T-helper 1 cell treated with Interleukin-12 subunit alpha and Interleukin-12 subunit beta and Interleukin-4 antibody, amounts not matched to agents 30 ng/mL and 1 ng/mL, for 36 hours (primary cell): ENCODE data around the gene TNS3. TPM values are rescaled to one million over a fixed set of nuclear protein-coding genes. Genes with fewer than 3 reads are reported as not detected.

ENCODE experiments used
- intact Hi-C: fragments of 100-400 bp; cut with micrococcal nuclease; formaldehyde crosslinking; loops from one replicate; pipeline ENCODE4 v1.15.1; 2024
- total RNA-seq: library from RNA; stranded (reverse); gene quantifications from 2 replicates; pipeline ENCODE4 v1.2.3, GENCODE V29; 2022

TNS3 gene
- total RNA-seq, 1 donor from 2014 or later = 0.51 TPM

GRCh38 chr7:47413526-47414341 lies 168.2 kb downstream of the TNS3 start:
- intact Hi-C loops = no loop called here

DNA sequence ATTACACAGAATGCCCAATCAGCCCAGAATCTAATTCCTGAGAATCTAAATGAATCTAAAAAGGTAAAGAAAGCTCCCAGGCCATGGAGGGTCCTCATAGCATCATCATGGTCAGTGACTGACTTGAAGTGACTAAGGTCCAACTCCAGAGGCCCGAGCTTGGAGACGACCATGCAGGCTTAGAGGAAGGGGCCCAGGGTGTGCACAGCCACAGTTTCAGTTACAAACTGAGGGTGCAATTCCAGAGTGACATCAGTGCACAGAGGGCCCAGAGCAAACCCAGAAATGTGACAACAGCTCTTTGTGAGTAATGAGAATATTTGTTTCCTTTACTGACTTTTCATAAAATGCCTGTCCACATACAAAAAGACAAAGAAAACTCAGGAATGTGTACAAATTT lies 170.0 kb downstream of the TNS3 start:
- intact Hi-C loops = no loop called here

- intact Hi-C loops = no loop called here
Observed at GRCh38 chr7:47411281-47411869, 170.5 kb downstream of the TNS3 start.

- intact Hi-C loops = no loop called here
Observed at GRCh38 chr7:47408675-47409074, 173.2 kb downstream of the TNS3 start.

GRCh38 chr7:47407821-47408674 lies 173.9 kb downstream of the TNS3 start:
- intact Hi-C loops = no loop called here

GRCh38 chr7:47407136-47407535 lies 174.8 kb downstream of the TNS3 start:
- intact Hi-C loops = no loop called here

DNA sequence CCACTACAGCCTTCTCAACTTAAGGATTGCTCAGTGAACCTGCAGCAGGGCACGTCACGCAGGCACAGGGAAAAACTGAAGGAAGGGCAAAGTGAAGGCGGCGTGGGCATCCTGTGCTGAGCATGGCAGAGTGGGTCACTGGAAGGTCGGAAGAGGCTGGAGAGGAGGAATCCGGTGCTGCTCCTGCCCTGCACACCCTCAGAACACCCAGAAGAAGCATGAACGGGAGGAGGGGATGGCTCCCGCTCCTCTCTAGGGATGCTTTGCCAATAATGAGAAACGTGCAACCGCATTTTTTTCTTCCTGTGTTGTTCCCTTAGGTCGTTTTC lies 175.1 kb downstream of the TNS3 start:
- intact Hi-C loops = no loop called here

- intact Hi-C loops = no loop called here
Observed at GRCh38 chr7:47405921-47406800, 175.8 kb downstream of the TNS3 start.

GRCh38 chr7:47405286-47405904 lies 176.5 kb downstream of the TNS3 start:
- intact Hi-C loops = no loop called here

GRCh38 chr7:47404010-47404409 lies 177.9 kb downstream of the TNS3 start:
- intact Hi-C loops = no loop called here

DNA sequence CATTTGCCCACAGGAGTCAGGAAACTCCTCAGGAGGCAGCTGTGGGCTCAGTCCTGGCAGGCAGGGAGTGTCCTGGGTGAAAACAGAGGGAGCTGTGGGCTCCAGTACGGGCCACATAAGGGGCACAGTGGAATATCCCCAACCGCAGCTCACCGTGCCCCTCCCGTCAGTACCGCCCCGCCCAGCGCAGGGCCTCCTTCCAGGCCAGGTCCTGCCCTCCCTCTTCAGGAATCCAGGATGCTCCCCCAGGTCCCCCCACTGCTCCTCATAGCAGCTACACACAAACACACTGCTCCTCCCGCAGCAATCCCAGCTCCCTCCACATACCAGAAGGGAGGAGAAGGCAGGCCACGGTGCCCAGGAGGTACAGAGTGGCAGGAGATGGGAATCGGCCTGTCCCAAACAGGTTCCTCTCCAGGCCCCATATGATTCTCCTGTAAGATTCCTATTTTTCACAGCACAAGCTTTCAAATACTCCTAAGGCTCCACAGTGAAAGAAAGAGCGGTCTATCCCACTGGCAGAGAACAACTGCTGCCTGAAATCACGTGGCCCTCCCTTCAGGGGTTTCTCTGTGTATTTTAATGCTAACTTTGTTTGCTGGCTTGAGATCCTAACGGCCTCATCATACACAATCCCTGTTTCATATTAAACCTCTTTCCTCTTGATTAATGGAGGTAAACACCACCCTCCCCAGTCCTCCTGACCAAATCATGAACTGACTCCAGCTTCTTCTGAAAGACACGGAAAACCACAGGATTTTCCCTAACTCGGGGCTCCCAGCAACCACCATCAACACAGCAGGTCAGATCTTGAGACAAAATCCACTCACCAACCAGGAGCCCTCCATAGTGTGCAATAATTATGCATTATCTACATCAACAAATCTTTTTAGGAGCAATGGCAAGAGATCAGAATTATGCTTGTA lies 178.7 kb downstream of the TNS3 start:
- intact Hi-C loops = no loop called here

DNA sequence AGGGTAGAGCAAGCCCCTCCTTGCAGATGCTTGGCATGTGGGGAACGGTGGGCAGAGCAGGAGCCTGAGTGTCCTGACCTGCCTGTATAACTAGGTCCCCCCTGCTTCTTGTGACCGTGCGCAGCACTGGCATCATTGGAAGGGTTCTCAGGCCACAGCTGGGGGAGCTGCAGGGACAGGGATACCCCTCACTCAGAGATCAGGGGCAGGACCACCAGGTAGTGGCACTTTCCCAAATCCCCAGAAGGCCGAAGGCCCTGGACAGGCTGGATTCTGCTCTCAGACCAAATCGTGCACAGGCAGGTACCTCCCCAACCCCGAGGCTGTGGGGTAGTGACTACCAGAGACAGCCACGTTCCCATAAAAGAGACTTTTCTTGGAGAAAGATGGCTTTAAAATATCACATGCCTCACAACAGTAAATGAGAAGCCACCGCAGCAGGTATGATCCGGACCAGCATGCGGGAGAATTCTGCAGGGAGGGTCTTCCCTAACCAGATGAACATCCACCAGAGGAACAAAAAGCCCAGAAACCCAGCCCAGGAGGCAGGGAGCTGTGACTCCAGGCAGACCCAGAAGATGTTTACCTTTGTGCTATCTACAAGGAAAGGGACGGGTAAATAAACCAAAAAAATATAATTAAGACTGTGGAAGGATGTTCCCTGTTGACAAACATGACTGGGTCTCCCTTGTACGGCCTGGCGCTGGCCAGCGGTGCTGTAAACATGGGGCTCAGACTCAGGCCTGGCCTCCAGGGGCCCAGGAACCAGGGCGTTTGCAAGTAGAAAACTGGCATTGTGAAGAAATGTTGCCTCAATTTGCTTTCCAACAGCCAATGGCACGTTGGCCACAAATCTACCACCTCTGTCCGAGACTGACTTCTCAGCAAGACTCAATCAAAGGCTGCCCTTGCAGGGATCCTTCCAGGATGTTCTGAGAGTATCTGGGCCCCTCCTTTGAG lies 180.0 kb downstream of the TNS3 start:
- intact Hi-C loops = no loop called here

DNA sequence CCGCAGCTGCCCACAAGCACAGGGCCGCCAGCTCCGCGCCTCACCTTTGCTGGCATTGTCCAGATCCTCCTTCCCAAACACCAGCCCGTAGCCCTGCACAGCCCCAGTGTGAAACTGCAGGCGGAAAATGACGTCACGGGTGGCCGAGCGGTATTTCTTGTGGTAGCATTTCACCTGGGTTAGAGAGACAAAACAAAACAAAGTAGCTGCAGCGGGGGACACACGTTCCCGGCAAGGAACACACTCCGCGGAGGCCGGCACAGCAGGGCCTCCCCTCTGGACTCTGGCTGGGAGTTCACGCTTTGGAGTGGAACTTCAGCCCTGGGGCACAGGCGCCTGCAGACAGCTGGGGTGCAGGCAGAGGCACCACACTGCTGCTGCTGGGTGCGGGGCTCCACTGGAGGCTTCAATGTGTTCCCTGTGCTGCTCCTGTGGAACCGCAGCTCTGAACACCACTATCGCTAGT lies 181.1 kb downstream of the TNS3 start:
- intact Hi-C loops = no loop called here

GRCh38 chr7:47400001-47400400 lies 181.9 kb downstream of the TNS3 start:
- intact Hi-C loops = no loop called here

GRCh38 chr7:47394751-47395252 lies 187.1 kb downstream of the TNS3 start:
- intact Hi-C loops = no loop called here

DNA sequence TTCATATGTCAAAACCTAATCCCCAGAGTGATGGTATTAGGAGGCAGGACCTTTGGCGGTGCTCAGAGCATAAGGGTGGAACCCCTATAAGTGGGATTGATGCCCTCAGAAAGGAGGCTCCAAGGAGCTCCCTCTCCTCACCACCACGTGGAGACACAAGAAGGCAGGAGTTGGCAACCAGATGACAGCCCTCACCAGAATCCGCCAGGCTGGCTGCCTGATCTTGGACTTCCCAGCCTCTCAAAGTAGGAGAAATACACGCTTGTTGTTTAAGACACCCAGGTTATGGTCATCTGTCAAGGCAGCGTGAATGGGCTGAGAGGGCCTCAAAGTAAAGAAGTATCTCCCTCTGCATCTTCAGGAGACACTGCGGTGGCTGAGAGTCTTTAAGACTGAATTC lies 187.7 kb downstream of the TNS3 start:
- intact Hi-C loops = no loop called here

GRCh38 chr7:47393406-47393805 lies 188.5 kb downstream of the TNS3 start:
- intact Hi-C loops = no loop called here

DNA sequence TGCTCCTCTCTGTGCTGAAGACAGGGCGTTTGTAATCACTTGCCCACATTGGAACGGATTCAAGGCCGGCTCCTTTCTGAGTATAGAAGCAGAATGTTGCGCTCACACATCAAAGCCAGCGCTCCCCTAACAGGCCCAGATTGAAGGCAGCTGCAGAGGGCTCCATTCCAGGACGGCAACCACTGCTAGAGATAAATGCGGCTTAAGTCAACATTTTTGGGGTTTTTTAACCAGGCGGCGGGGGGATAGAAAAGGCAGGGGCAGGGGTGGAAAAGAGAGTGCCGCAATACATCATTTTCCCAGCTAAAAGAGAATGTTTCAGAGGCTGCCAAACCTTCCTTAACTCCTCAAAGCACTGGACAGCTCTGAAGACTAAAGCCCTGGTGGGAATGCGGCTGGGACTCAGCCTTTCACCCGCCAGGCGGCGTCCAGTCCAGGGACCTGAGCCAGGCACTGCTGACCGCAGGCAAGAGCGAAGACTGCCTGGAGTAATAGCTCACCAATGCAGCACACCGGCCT lies 189.6 kb downstream of the TNS3 start:
- intact Hi-C loops = no loop called here
